Mesothelial cell of epicardium (in vitro differentiated cells): ENCODE results near the gene CACNA1E. TPM values are rescaled to one million over a fixed set of nuclear protein-coding genes. Genes with fewer than 3 reads are reported as not detected.

Source experiments
- DNase-seq, 2 experiments: peaks; one replicate each; pipeline ENCODE4 v3.0.0; 2021; ENCODE audit warnings: low spot score in 2 of 2; ENCODE audit not compliant: unreplicated experiment in 2 of 2
- H3K27ac Mint-ChIP-seq: 2 replicates; pipeline ENCODE4 v1.8.0; 2021; ENCODE audit warnings: mixed read lengths
- H3K27me3 Mint-ChIP-seq: 2 replicates; pipeline ENCODE4 v1.8.0; 2021; ENCODE audit warnings: low read depth, mixed read lengths
- H3K36me3 Mint-ChIP-seq: 2 replicates; pipeline ENCODE4 v1.8.0; 2021; ENCODE audit warnings: mixed read lengths
- H3K4me1 Mint-ChIP-seq: 2 replicates; pipeline ENCODE4 v1.8.0; 2021; ENCODE audit warnings: mixed read lengths
- H3K4me3 Mint-ChIP-seq: 2 replicates; pipeline ENCODE4 v1.8.0; 2021; ENCODE audit warnings: mild to moderate bottlenecking, moderate library complexity, mixed read lengths
- H3K9me3 Mint-ChIP-seq: 2 replicates; pipeline ENCODE4 v1.8.0; 2021; ENCODE audit warnings: mixed read lengths
- CTCF ChIP-seq: fragments of 200-600 bp; sonication (generic); IDR thresholded peaks from one replicate; pipeline ENCODE4 v1.5.0; 2021; ENCODE audit warnings: antibody characterized with exemption; ENCODE audit not compliant: unreplicated experiment
- total RNA-seq: library from RNA; stranded (reverse); gene quantifications from 3 replicates; pipeline ENCODE4 v1.2.1, GENCODE V29; 2021

CACNA1E gene
- total RNA-seq, 1 donor from 2014 or later = 0.60 TPM

- Mint-ChIP-seq H3K36me3 (no peaks in the 10 kb centered on the region), H3K27ac (no peak overlapping the region), H3K27me3 (peaks cover 34% of the 10 kb centered on the region), H3K4me3 (no peak overlapping the region), H3K4me1 (no peaks in the 10 kb centered on the region), H3K9me3 (no peaks in the 10 kb centered on the region)
- no peak for TF ChIP-seq CTCF
- no peak for DNase-seq
Measured at GRCh38 chr1:181743878-181744312, 260.6 kb downstream of the CACNA1E start.

DNA sequence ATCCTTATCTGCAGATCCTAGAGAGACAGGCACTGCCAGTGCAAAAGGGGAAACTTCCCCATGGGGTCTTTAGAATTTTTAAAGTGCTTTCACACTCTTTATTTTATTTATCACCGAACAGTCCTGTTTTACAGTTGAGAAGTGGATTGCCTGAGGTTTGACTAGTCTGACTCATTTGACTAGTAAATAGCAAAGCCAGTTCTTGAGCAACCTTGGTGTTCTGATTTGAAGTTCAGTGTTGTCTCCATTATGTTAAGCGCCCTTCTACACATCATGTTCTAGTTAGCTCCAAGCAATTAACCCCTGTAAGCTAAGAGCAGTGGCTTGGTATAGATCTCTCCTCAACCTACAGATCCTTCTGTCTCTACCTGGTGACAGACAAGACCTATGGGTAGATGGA is 262.9 kb downstream of the CACNA1E start:
- Mint-ChIP-seq H3K36me3 (no peaks in the 10 kb centered on the region), H3K4me3 (no peak overlapping the region), H3K4me1 (no peaks in the 10 kb centered on the region), H3K27ac (no peak overlapping the region), H3K9me3 (no peaks in the 10 kb centered on the region), H3K27me3 (peaks cover 25% of the 10 kb centered on the region)
- no peak for TF ChIP-seq CTCF
- no peak for DNase-seq

GRCh38 chr1:181748013-181748412 is 264.7 kb downstream of the CACNA1E start:
- no peak for TF ChIP-seq CTCF
- Mint-ChIP-seq H3K4me1 (no peaks in the 10 kb centered on the region), H3K27ac (no peak overlapping the region), H3K9me3 (no peaks in the 10 kb centered on the region), H3K27me3 (peaks cover 16% of the 10 kb centered on the region), H3K36me3 (no peaks in the 10 kb centered on the region), H3K4me3 (no peak overlapping the region)
- no peak for DNase-seq

GRCh38 chr1:181754103-181754502 is 270.8 kb downstream of the CACNA1E start:
- DNase-seq = no peak
- no peaks in the 10 kb centered on the region for H3K4me1 Mint-ChIP-seq

DNA sequence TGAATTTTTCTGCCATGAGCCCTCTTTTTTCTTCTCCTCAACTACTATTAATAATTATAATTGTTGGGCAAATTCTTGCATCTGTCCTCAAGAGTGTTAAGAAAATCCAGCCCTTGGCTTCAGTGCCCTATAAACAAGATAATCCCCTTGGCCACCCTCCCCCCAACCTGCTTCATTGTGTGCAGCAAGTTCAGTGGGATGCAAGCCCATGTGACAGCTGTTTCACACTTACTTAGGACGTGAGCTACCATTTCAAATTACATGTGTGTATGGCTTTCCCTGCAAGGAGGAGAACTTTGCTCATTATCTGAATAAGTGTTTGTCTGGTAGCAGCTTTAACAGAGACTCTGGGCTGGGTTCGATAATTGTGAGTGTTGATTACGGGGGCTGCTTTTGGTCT is 276.2 kb downstream of the CACNA1E start:
- Mint-ChIP-seq H3K9me3 (peaks cover 3% of the 10 kb centered on the region), H3K4me1 (no peaks in the 10 kb centered on the region), H3K4me3 (no peak overlapping the region), H3K27me3 (peaks cover 26% of the 10 kb centered on the region), H3K27ac (no peak overlapping the region), H3K36me3 (no peaks in the 10 kb centered on the region)
- TF ChIP-seq CTCF = no peak
- DNase-seq = no peak

More at GRCh38 chr1:181754103-181754502, 270.8 kb downstream of the CACNA1E start:
- peaks cover 5% of the 10 kb centered on the region for H3K27me3 Mint-ChIP-seq
- H3K4me3 Mint-ChIP-seq = no peak overlapping the region
- peaks cover 3% of the 10 kb centered on the region for H3K9me3 Mint-ChIP-seq
- no peak overlapping the region for H3K27ac Mint-ChIP-seq
- no peaks in the 10 kb centered on the region for H3K36me3 Mint-ChIP-seq
- no peak for TF ChIP-seq CTCF

DNA sequence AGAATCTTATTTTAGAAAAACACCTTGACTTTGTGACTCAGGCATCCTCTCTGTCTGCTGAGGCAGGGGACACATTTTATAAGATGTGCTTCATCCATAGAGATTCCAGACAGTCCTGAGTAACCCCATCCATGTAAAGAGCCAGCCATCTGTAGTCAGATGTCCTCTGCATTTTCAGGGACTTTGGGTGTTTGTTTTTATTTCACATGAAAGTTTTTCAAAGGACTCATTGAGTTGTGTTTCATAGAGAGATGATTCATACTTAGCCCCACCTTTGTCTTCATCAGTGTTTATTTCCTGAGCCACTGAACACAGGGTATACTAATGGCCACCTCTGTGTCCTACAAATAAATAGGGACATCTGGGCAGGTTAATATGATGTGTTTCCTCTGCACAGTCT is 280.4 kb downstream of the CACNA1E start:
- Mint-ChIP-seq H3K9me3 (no peaks in the 10 kb centered on the region), H3K36me3 (no peaks in the 10 kb centered on the region), H3K4me3 (no peak overlapping the region), H3K4me1 (no peaks in the 10 kb centered on the region), H3K27ac (no peak overlapping the region), H3K27me3 (peaks cover 25% of the 10 kb centered on the region)
- TF ChIP-seq CTCF = no peak
- DNase-seq = no peak
